C4-2B (cell line): ENCODE results near the gene CXCL11.

ENCODE experiments used
- ZFX ChIP-seq: fragments of 450-650 bp; IDR thresholded peaks from 2 replicates; pipeline ENCODE4 v1.6.1; 2017
- TF ChIP-seq, protein P1 (sequence below): fragments of 450-650 bp; conservative IDR thresholded peaks from 2 replicates; pipeline ENCODE4 v1.5.1; 2017; ENCODE audit warnings: mild to moderate bottlenecking

DNA sequence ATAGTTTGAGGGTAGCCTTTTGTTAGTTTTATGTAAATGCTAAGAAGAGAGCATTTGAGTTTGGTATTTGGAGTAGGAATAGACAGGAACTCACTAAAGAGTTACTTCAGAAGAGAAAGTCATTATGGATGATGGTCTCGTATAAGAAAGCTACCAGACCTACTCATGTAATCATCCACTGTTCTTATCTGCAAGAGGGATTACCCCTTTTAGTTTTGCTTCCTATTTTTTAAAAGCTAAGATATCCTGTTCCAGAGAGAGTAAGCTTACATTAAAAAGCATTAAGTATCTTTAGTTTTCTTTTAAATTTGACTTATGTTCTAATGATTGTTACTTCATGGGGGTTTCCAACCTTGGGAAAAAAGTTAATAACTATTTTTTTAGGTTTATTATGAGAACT is 26.1 kb upstream of the CXCL11 start:
- TF ChIP-seq, protein P1, sequence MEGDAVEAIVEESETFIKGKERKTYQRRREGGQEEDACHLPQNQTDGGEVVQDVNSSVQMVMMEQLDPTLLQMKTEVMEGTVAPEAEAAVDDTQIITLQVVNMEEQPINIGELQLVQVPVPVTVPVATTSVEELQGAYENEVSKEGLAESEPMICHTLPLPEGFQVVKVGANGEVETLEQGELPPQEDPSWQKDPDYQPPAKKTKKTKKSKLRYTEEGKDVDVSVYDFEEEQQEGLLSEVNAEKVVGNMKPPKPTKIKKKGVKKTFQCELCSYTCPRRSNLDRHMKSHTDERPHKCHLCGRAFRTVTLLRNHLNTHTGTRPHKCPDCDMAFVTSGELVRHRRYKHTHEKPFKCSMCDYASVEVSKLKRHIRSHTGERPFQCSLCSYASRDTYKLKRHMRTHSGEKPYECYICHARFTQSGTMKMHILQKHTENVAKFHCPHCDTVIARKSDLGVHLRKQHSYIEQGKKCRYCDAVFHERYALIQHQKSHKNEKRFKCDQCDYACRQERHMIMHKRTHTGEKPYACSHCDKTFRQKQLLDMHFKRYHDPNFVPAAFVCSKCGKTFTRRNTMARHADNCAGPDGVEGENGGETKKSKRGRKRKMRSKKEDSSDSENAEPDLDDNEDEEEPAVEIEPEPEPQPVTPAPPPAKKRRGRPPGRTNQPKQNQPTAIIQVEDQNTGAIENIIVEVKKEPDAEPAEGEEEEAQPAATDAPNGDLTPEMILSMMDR, result no peak
- TF ChIP-seq ZFX, result no peak
